ENCODE results near the gene PDE11A.

GRCh38 chr2:177728399-177728765, 344.2 kb downstream of the PDE11A start:
- TF ChIP-seq CTCF (IDR thresholded peaks at IDR 0.05) (no peak), POLR2A (IDR thresholded peaks at IDR 0.05) (no peak)
